Measurements from ENCODE around the gene OLIG2.

DNA sequence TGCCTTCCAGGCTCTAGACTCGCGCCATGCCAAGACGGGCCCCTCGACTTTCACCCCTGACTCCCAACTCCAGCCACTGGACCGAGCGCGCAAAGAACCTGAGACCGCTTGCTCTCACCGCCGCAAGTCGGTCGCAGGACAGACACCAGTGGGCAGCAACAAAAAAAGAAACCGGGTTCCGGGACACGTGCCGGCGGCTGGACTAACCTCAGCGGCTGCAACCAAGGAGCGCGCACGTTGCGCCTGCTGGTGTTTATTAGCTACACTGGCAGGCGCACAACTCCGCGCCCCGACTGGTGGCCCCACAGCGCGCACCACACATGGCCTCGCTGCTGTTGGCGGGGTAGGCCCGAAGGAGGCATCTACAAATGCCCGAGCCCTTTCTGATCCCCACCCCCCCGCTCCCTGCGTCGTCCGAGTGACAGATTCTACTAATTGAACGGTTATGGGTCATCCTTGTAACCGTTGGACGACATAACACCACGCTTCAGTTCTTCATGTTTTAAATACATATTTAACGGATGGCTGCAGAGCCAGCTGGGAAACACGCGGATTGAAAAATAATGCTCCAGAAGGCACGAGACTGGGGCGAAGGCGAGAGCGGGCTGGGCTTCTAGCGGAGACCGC lies 2.0 kb upstream of the OLIG2 start:
- TF ChIP-seq JUNB (IDR thresholded peaks at IDR 0.05; ENCODE audit: unreplicated experiment) (no peak), EZH2phosphoT487 (IDR thresholded peaks at IDR 0.05; ENCODE audit: unreplicated experiment) (no peak), CREB1 (CRISPR knock-in tag; IDR thresholded peaks at IDR 0.05; ENCODE audit: low read depth) (no peak), POLR2AphosphoS5 (IDR thresholded peaks at IDR 0.05; ENCODE audit: low read depth) (no peak), EZH2 (IDR thresholded peaks at IDR 0.05; ENCODE audit: low read depth, unreplicated experiment) (peak; percentile 93), STAT1 (IDR thresholded peaks at IDR 0.05; ENCODE audit: unreplicated experiment) (no peak)
- TF ChIP-seq, protein P1, sequence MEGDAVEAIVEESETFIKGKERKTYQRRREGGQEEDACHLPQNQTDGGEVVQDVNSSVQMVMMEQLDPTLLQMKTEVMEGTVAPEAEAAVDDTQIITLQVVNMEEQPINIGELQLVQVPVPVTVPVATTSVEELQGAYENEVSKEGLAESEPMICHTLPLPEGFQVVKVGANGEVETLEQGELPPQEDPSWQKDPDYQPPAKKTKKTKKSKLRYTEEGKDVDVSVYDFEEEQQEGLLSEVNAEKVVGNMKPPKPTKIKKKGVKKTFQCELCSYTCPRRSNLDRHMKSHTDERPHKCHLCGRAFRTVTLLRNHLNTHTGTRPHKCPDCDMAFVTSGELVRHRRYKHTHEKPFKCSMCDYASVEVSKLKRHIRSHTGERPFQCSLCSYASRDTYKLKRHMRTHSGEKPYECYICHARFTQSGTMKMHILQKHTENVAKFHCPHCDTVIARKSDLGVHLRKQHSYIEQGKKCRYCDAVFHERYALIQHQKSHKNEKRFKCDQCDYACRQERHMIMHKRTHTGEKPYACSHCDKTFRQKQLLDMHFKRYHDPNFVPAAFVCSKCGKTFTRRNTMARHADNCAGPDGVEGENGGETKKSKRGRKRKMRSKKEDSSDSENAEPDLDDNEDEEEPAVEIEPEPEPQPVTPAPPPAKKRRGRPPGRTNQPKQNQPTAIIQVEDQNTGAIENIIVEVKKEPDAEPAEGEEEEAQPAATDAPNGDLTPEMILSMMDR (conservative IDR thresholded peaks at IDR 0.05; ENCODE audit: low read depth in 2 of 2) = no peak; a peak in 1 of 4 replicates
- TF ChIP-seq, protein P2, sequence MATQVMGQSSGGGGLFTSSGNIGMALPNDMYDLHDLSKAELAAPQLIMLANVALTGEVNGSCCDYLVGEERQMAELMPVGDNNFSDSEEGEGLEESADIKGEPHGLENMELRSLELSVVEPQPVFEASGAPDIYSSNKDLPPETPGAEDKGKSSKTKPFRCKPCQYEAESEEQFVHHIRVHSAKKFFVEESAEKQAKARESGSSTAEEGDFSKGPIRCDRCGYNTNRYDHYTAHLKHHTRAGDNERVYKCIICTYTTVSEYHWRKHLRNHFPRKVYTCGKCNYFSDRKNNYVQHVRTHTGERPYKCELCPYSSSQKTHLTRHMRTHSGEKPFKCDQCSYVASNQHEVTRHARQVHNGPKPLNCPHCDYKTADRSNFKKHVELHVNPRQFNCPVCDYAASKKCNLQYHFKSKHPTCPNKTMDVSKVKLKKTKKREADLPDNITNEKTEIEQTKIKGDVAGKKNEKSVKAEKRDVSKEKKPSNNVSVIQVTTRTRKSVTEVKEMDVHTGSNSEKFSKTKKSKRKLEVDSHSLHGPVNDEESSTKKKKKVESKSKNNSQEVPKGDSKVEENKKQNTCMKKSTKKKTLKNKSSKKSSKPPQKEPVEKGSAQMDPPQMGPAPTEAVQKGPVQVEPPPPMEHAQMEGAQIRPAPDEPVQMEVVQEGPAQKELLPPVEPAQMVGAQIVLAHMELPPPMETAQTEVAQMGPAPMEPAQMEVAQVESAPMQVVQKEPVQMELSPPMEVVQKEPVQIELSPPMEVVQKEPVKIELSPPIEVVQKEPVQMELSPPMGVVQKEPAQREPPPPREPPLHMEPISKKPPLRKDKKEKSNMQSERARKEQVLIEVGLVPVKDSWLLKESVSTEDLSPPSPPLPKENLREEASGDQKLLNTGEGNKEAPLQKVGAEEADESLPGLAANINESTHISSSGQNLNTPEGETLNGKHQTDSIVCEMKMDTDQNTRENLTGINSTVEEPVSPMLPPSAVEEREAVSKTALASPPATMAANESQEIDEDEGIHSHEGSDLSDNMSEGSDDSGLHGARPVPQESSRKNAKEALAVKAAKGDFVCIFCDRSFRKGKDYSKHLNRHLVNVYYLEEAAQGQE (IDR thresholded peaks at IDR 0.05; ENCODE audit: unreplicated experiment) = no peak
